AML-193 (cell line): ENCODE measurements around the gene SESN1.
"Not testable (repeated sequence)": the region's sequence is repeated elsewhere in the genome, so short reads cannot be mapped to it uniquely, and the experiment has no call there.

ENCODE experiments used
- DNase-seq, 2 experiments: peaks; one replicate each; lab custom pipeline; 2025; lab: John Stamatoyannopoulos, UW

Gene SESN1

GRCh38 chr6:109000289-109000688 lies 94.4 kb downstream of the SESN1 start:
- peak in 1 of 2 experiments; percentile 26 for DNase-seq

DNA sequence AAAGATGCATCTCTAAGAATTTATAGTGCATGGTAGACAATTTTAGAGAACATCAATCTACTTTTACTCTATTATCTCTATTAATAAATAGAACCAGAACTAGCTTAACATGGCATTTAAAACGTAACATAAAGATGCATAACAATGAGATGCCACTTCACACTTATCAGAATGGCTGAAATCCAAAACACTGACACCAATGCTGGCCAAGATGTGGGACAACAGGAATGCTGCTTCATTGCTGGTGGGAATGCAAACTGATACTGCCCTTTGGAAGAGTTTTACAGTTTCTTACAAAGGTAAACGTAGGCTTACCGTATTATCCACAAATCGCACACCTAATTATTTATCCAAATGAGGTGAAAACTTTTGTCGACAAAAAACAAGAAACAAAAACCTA lies 95.2 kb downstream of the SESN1 start:
- DNase-seq = no peak

DNA sequence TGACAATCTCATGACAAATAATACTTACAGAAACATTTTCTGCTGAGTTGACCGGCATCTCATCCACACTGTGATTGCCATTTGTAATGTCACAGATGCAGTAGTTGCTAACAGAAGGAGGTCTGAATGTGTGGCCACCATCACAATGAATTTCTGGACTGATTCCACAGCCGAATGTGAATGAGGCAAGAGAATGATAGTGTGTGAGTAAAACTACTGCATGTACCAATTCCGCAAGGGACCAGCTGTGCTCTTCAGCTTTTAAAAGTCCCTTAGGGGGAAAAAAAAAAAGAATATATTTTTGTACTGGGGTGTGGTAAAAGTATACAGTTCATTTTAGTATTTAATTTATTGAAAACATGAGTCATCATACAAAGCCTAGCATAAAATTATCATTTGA lies 96.2 kb downstream of the SESN1 start:
- no peak for DNase-seq

GRCh38 chr6:108996208-108996607 lies 98.4 kb downstream of the SESN1 start:
- DNase-seq = no peak

DNA sequence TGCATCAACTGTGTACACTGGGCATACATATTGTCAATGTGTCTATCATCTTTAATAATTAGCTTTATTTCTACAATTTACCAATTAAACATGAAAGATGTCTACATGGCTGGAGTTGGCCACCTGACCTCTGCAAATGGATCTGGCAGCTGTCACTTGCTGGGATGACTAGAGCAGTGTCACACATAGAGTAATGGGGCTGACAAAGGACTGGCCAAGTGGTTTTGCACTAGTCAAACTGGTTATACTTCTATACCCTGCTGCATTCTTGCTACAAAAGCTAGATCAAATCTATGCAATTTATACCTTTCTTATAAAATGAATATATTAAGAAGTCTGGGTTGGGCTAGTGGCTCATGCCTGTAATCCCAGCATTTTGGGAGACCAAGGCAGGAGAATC lies 99.3 kb downstream of the SESN1 start:
- no peak for DNase-seq

- no peak for DNase-seq
Measured at GRCh38 chr6:108993876-108994275, 100.8 kb downstream of the SESN1 start.

- DNase-seq = no peak
Measured at GRCh38 chr6:108989700-108990099, 104.9 kb downstream of the SESN1 start.

DNA sequence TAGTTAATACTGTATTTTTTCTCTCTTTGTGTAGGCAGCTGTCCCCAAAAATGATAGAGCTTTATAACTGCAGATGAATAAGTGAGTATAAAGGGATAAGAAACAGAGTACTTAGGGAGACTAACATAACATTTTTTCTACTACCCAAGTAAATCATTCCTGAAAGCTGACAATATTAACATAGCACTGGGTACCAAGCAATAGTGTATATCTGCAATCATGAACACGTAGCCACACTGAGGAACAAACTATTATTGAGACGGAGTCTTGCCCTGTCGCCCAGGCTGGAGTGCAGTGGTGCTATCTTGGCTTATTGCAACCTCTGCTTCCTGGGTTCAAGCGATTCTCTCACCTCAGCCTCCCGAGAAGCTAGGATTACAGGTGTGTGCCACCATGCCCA lies 105.9 kb downstream of the SESN1 start:
- no peak for DNase-seq

DNA sequence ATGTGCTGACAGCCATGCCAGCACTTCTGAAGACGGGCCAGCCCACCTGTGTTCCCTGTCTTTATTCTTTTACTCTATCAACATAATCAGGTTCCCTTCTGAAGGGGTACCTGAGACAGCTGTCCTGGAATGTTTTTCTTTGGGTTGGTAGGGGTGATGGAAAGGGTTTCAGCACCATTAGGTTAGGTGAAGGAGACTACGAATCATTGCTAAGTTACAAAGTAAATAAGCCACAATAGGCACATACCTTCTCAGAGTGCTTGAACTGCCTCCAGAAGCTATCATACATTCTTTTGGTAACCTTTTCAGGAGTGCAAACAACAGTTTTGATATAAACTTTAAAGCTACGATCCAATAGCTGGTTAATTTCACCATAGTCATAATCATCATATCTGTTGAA lies 106.3 kb downstream of the SESN1 start:
- no peak for DNase-seq

- DNase-seq = no peak
Measured at GRCh38 chr6:108987156-108987555, 107.5 kb downstream of the SESN1 start.

- no peak for DNase-seq
Measured at GRCh38 chr6:108985301-108985700, 109.3 kb downstream of the SESN1 start.

- peak; percentile 16 to 70 for DNase-seq
Measured at GRCh38 chr6:108983151-108983550, 111.5 kb downstream of the SESN1 start.

DNA sequence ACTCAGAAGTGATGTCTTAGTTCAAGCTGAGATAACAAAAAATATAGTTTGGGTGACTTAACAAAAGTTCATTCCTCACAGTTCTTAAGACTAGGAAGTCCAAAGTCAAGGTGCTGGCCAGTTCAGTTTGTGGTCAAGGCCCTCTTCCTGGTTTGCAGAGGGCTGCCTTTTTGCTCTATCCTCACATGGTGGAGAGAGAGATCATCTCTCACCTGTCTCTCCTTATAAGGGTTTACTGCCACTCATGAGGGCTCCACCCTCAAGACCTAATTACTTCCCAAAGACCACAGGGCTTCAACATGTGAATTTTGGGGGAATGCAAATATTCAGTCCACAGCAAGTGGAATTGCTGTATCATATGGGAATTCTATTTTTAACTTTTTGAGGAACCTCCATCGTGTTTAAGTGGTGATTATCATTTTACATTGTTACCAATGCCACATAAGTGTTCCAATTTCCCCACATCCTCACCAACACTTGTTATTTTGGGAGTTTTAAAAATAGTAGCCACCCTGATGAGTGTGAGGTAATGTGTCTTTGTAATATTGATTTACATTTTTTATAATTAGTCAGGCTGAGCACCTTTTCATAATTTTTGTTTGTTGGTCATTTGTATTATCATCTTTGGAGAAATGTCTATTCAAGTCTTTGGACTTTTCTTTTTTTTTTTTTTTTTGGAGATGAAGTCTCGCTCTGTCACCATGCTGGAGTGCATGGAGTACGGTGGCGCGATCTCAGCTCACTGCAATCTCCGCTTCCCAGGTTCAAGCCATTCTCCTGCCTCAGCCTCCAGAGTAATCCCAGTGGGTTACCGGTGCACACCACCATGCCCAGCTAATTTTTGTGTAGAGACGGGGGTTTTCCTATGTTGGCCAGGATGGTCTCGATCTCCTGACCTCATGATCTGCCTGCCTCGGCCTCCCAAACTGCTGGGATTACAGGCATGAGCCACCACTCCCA lies 112.2 kb downstream of the SESN1 start:
- no peak for DNase-seq

- DNase-seq = not testable (repeated sequence)
Measured at GRCh38 chr6:108978638-108979037, 116.0 kb downstream of the SESN1 start.

GRCh38 chr6:108974201-108974600 lies 120.4 kb downstream of the SESN1 start:
- DNase-seq = no peak

DNA sequence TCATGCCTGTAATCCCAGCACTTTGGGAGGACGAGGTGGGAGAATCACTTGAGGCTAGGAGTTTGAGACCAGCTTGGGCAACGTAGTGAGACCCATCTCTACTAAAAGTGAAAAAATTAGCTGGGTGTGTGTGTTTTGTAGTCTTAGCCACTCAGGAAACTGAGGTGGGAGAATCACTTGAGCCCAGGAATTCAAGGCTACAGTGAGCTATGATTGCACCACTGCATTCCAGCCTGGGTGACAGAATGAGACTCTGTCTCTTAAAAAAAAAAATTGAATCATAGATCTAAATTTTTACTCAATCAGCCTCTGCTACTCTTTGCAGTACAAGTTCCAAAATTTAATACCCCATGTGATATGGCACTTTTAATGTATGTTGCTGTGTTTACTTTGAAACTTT lies 124.9 kb downstream of the SESN1 start:
- no peak for DNase-seq

GRCh38 chr6:108968325-108969316 lies 126.0 kb downstream of the SESN1 start:
- peak; percentile 96 to 97 for DNase-seq

DNA sequence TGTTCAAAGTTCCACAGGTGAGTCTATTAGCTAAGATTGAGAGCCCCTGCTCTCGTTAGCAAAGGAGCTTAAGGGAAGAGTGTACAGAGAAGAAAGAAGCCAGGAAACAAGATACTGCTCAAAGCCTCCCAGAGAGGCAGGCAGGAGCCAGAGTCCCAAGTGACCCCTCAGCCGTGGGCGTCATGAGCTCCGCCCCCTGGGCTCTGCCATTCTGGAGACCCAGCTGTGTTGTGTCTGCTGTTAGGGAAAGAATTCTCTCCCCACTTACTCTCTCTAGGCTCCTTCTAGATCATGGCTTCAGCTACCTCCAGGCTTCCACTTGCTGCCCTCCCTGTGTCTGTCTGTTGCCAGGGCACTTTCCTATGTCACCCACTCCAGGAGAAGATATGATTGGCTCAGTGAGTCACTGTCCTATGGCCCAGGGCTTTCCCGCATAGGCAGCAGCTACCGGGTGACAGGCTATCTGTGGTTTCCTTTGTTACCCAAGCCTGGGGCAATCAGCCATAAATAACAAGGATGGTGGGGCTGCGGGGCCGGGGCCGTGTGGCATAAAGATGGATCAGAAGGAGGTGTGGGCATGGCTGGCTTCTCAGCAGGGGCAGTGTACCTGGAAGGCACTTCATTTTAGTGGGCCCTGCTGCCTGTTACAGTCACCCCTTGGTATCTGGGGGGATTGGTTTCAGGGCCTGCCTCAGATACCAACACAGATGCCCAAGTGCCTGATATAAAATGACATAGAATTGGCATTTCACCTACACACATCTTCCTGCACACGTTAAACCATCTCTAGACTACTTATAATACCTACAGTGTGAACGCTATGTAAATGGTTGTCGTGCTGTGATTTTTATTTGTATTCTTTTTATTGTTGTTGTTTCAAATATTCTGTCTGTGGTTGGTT lies 127.5 kb downstream of the SESN1 start:
- DNase-seq = peak; percentile 98 to 99

DNA sequence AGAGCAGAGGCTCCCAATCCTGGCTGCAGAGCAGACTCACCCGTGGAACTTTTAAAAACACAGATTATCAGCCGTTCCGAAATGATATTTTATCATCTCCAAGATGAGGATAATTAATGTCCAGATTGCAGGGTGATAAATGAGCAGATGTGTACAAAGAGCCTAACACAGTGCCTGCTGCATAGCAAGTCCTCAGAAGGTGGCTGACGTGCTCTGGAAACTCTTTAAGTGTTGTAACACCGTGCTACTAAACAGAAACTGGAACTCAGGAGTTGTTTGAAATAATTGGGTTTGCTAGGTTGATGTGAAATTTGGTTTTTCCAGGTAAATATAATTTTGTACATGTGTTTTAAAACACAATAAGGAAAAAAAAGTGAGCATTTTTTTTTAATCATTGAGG lies 128.4 kb downstream of the SESN1 start:
- DNase-seq = no peak

DNA sequence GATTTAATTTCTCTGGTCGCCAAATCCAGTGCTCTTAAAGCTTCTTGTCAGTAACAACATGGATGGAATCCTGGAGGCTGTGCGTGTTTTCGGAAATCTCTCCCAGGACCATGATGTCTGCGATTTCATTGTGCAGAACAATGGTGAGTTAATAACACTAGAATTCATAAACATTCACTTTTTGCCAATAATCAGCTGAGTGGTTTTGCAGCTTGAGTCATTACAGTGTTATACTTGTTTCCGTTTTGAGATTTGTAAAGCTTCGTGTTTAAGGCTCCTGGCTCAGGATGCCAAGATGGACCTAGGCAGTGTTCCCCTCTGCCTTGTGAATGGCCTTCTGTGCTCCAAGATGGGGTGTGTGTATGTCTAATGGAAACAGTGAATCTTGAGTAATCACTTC lies 132.7 kb downstream of the SESN1 start:
- no peak for DNase-seq

DNA sequence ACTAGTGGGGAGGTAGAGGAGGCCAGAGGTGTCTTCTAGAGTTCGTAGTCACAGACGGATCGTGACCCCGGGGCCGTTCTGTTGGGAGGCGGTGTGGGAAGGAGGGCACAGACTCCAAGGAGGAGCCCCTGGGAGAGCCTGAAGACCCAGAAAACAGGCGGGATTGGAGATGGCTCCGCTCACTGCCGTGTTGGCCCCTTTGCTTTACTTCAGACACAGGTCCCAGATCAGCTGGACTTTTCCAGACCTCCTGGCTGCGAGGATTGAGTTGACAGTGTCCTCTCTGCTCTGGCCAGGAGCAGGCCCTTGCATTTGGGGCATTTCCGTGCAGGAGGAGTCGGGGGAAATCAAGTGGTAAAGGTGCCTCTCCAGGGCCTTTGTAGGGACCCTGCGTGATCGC lies 133.6 kb downstream of the SESN1 start:
- no peak for DNase-seq

GRCh38 chr6:108960601-108961000 lies 134.0 kb downstream of the SESN1 start:
- no peak for DNase-seq
